Activated T-helper 1 cell treated with anti-CD3 and anti-CD28 coated beads, Interleukin-12 subunit alpha, Interleukin-12 subunit beta, Interleukin-2, Interleukin-4 antibody, amounts not matched to agents 30 ng/mL and 10 ng/mL and 1 ng/mL, durations not matched to agents 14 hours and 24 hours and 36 hours (primary cell): ENCODE data around the gene CALML3. TPM values are rescaled to one million over a fixed set of nuclear protein-coding genes. Genes with fewer than 3 reads are reported as not detected.
A peak's percentile ranks its signal among the peaks of the same experiment; 100 is the strongest.
"Not testable (repeated sequence)": the region's sequence is repeated elsewhere in the genome, so short reads cannot be mapped to it uniquely, and the experiment has no call there.

Experiments
- DNase-seq: peaks from one replicate; pipeline ENCODE4 v3.0.0; 2021; ENCODE audit warnings: low spot score
- H3K27ac Mint-ChIP-seq: one replicate; pipeline ENCODE4 v1.8.0; 2021; ENCODE audit warnings: mild to moderate bottlenecking, mixed read lengths
- H3K27me3 Mint-ChIP-seq: one replicate; pipeline ENCODE4 v1.8.0; 2022; ENCODE audit warnings: mild to moderate bottlenecking, moderate library complexity, mixed read lengths; ENCODE audit not compliant: insufficient read depth
- H3K36me3 Mint-ChIP-seq: one replicate; pipeline ENCODE4 v1.8.0; 2021; ENCODE audit warnings: low read depth, mixed read lengths
- H3K4me1 Mint-ChIP-seq: one replicate; pipeline ENCODE4 v1.8.0; 2021; ENCODE audit warnings: low read depth, mixed read lengths
- H3K4me3 Mint-ChIP-seq: one replicate; pipeline ENCODE4 v1.8.0; 2021; ENCODE audit warnings: mild to moderate bottlenecking, moderate library complexity, mixed read lengths
- H3K9me3 Mint-ChIP-seq: one replicate; pipeline ENCODE4 v1.8.0; 2021; ENCODE audit warnings: mixed read lengths
- intact Hi-C: fragments of 100-400 bp; cut with micrococcal nuclease; formaldehyde crosslinking; loops from one replicate; pipeline ENCODE4 v1.15.1; 2024
- total RNA-seq: library from RNA; stranded (reverse); gene quantifications from 2 replicates; pipeline ENCODE4 v1.2.3, GENCODE V29; 2022

CALML3 gene
- total RNA-seq, 1 donor from 2014 or later, result not detected

- Mint-ChIP-seq H3K36me3 (no peaks in the 10 kb centered on the region), H3K27ac (no peak overlapping the region), H3K4me3 (no peak overlapping the region), H3K9me3 (no peaks in the 10 kb centered on the region), H3K27me3 (peaks cover 9% of the 10 kb centered on the region), H3K4me1 (peaks cover 12% of the 10 kb centered on the region)
- DNase-seq, result no peak
- intact Hi-C loops, result no loop called here
These were observed 32.4 kb downstream of the CALML3 start for GRCh38 chr10:5557040-5557721.

GRCh38 chr10:5557799-5558771 is 33.3 kb downstream of the CALML3 start:
- H3K27ac Mint-ChIP-seq, result no peak overlapping the region
- no peak overlapping the region for H3K4me3 Mint-ChIP-seq
- peaks cover 3% of the 10 kb centered on the region for H3K4me1 Mint-ChIP-seq
- intact Hi-C loops, result no loop called here
- no peaks in the 10 kb centered on the region for H3K36me3 Mint-ChIP-seq
- H3K27me3 Mint-ChIP-seq, result peaks cover 9% of the 10 kb centered on the region
- H3K9me3 Mint-ChIP-seq, result no peaks in the 10 kb centered on the region
- DNase-seq, result no peak

DNA sequence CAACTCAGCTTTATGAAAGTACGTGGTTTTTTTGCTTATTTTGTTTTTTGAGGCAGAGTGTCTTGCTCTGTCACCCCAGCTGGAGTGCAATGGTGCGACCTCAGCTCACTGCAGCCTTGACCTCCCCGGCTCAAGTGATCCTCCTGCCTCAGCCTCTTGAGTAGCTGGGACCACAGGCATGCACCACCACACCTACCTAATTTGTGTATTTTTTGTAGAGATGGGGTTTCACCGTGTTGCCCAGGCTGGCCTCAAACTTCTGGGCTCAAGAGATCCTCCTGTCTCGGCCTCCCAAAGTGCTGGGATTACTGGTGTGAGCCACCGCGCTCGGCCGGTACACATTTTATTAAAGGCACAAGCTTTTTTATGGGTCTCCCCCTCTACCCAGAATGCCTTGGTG is 34.3 kb downstream of the CALML3 start:
- H3K36me3 Mint-ChIP-seq, H3K27me3 Mint-ChIP-seq, H3K9me3 Mint-ChIP-seq, intact Hi-C loops, H3K27ac Mint-ChIP-seq, H3K4me1 Mint-ChIP-seq, DNase-seq, H3K4me3 Mint-ChIP-seq: not testable (repeated sequence)

DNA sequence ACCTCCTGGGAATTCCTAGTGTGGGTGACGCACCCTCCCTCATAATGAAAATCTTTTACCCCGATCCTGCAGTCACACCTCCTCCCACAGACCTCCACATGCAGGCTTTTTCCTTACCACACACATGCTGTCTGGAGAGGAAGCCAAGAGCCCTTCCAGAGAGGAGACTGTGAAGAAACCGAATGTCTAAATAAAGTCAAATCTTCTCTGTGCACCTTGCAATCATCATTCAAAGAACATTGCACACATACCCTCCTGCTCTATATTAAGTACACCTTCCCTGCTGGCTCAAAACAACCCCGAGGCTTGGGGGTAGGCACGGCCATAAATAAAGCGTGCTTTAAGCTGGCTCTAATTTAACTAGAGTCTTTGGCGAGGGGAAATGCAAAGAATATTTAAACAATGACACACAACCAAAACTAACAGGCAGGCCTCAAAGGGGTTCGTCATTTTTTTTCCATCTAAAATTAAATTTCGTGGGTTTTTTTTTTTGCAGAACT is 34.9 kb downstream of the CALML3 start:
- Mint-ChIP-seq H3K9me3 (no peaks in the 10 kb centered on the region), H3K27me3 (peaks cover 9% of the 10 kb centered on the region), H3K4me1 (peaks cover 9% of the 10 kb centered on the region), H3K36me3 (no peaks in the 10 kb centered on the region), H3K4me3 (no peak overlapping the region), H3K27ac (no peak overlapping the region)
- DNase-seq, result no peak
- intact Hi-C loops, result no loop called here

GRCh38 chr10:5560142-5560816 is 35.5 kb downstream of the CALML3 start:
- H3K36me3 Mint-ChIP-seq, result no peaks in the 10 kb centered on the region
- peaks cover 15% of the 10 kb centered on the region for H3K4me1 Mint-ChIP-seq
- no peak overlapping the region for H3K4me3 Mint-ChIP-seq
- DNase-seq, result no peak
- peaks cover 8% of the 10 kb centered on the region for H3K27me3 Mint-ChIP-seq
- intact Hi-C loops, result no loop called here
- no peak overlapping the region for H3K27ac Mint-ChIP-seq
- no peaks in the 10 kb centered on the region for H3K9me3 Mint-ChIP-seq

DNA sequence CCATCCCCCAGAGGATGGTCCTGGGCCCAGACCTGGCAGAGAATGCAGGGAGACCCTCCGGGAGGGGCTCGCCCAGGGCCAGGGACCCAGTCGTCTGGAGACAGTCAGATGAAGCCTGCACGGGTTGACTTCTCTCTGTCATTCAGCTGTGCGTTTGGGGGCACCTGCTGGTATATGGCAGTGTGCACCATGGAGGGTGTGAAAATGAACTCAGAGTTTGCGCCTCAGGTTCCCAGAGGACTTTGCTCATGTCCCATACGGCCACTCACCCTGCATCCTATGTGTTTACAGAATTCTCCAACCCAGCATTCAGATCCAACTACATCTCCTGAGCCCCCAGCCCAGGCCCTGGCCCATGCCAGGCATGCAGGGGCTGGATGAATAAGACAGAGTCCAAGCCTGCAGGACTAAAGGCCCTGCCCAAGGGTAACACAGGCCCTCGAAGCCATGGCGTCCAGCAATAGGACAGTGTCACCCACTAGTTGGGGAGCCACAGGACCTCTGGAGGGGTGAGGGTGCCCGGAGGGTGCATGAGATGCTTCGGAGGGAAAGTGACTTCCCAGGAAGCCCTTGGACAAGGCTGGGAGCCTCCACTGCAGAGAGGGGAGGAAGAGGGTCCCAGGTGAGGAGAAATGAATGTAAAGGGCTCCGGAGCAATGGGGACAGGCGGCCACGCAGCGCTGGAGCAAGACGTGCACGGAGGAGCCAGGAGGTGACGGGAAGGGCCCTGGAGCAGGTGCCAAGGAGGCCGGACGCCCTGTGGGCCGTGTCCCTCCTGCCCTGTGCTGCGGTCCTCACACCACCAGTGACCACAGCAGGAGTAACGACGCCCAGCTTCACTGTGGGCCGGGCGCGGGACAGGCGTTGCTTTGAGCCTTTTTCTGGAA is 36.3 kb downstream of the CALML3 start:
- no peak for DNase-seq
- H3K27ac Mint-ChIP-seq, result no peak overlapping the region
- H3K36me3 Mint-ChIP-seq, result no peaks in the 10 kb centered on the region
- H3K9me3 Mint-ChIP-seq, result no peaks in the 10 kb centered on the region
- H3K27me3 Mint-ChIP-seq, result peaks cover 6% of the 10 kb centered on the region
- intact Hi-C loops, result no loop called here
- H3K4me3 Mint-ChIP-seq, result no peak overlapping the region
- peaks cover 19% of the 10 kb centered on the region for H3K4me1 Mint-ChIP-seq

GRCh38 chr10:5561704-5562645 is 37.2 kb downstream of the CALML3 start:
- peaks cover 19% of the 10 kb centered on the region for H3K4me1 Mint-ChIP-seq
- no peaks in the 10 kb centered on the region for H3K36me3 Mint-ChIP-seq
- peaks cover 4% of the 10 kb centered on the region for H3K27me3 Mint-ChIP-seq
- intact Hi-C loops, result no loop called here
- no peak overlapping the region for H3K27ac Mint-ChIP-seq
- DNase-seq, result no peak
- H3K9me3 Mint-ChIP-seq, result no peaks in the 10 kb centered on the region
- no peak overlapping the region for H3K4me3 Mint-ChIP-seq

GRCh38 chr10:5563321-5563961 is 38.7 kb downstream of the CALML3 start:
- Mint-ChIP-seq H3K36me3 (no peaks in the 10 kb centered on the region), H3K4me1 (peaks cover 19% of the 10 kb centered on the region), H3K27ac (no peak overlapping the region), H3K9me3 (no peaks in the 10 kb centered on the region), H3K27me3 (peaks cover 4% of the 10 kb centered on the region), H3K4me3 (no peak overlapping the region)
- DNase-seq, result no peak
- intact Hi-C loops, result no loop called here

DNA sequence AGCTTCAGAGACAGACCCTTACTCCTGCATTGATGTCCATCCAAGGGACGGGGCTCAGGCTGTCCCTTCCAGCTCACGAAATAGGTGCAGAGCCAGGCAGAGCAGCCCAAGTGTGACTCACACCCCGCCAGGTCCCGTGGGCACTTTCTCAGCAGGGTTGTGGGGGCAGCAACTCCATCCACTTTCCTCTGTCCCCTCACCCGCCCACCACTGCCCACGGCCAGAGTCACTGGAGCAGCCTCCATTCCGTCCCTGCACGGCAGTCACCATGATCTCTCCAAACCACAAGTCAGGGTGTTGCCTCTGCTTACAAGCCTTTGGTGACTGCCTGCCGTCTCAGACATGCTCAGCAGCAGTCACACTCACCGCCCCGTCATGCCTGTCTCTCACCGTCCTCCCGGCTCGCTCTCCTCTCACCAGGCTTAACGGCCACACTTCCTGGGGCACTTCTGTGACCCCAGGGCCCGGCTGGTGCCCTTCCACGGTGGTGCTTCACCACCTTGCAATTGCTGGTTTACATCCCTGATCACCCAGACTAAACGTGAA is 39.3 kb downstream of the CALML3 start:
- Mint-ChIP-seq H3K4me3 (peak overlapping the region; percentile 71), H3K36me3 (no peaks in the 10 kb centered on the region), H3K27me3 (peaks cover 4% of the 10 kb centered on the region), H3K27ac (peak overlapping the region; percentile 85), H3K9me3 (no peaks in the 10 kb centered on the region), H3K4me1 (peaks cover 19% of the 10 kb centered on the region)
- intact Hi-C loops, result loop anchor here (2.0 kb wide), 1 partner anchor 15 kb away; no protein-coding TSS in a partner anchor
- peak; percentile 25 for DNase-seq

DNA sequence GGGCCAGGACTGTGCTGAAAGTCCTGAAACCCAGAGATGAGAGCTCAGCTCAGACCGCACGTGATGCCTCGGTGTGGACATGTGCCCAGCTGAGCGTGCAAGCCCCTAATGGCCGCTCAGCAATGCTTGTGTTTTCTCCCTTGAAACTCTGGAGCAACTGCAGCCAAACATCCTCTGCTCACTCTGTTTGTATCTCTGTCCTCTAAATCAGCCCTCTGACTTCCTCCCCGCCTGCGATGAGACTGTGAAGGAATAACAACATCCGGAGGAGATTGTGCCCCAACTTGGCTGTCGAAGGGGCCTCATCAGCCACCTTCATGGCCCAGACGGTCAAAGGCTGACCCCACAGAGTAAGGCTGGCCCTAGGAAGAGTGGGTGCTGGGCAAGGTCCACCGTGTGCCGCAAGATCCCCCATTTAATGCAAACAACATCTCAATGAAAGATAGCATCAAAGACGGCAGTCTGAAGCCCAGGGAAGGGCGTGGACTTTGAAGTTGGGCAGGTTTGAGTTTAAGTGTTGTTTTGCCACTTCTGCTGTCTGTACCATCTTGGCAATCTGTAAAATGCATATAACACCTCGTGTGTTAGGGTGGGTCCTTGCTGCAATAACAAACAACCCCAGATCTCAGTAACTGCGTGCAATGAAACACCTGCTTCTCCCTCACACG is 39.9 kb downstream of the CALML3 start:
- Mint-ChIP-seq H3K36me3 (no peaks in the 10 kb centered on the region), H3K4me3 (peak overlapping the region; percentile 71), H3K4me1 (peaks cover 19% of the 10 kb centered on the region), H3K9me3 (no peaks in the 10 kb centered on the region), H3K27ac (peak overlapping the region; percentile 85), H3K27me3 (no peaks in the 10 kb centered on the region)
- intact Hi-C loops, result loop anchor here (2.0 kb wide), 1 partner anchor 16 kb away; no protein-coding TSS in a partner anchor
- no peak for DNase-seq
